ENCODE measurements around the gene ABCA10. TPM values are rescaled to one million over a fixed set of nuclear protein-coding genes. Genes with fewer than 3 reads are reported as not detected.
A peak's percentile ranks its signal among the peaks of the same experiment; 100 is the strongest.

ABCA10 gene
- total and polyA plus RNA-seq, 2 of the 13 experiments (the other 11 are each of a cell fraction or from before 2014, with no cell fraction given): 0.02 to 0.08 TPM

DNA sequence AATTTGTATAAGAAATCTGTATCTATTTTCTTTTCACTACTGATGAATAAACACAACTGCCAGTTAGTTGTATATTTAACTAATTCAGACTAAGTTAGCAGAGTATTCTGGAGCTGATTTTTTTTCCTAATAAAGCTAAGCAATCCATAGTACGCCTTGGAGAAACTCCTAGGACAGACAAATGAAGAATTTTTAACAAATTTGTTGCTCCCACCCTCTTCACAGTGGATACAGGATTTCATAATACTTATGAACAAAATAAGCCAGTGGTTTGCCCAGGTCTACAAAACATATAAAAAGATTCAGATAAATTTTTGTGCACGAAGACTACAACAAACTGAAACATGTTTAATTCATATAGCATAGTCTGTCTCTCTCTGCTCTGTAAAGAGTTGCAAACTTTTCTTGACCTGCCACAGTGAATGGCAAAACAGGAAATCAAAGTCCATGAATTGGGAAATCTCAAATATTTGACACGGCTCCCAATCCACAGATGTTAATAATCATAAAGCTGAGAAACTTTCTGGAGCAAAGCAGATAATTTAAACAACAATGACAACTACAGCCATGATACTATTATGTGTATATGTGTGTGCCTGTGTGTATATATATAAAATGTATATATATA, 86.3 kb downstream of the ABCA10 start:
- 16% methylated on average over 3 of the region's 3 CpGs for WGBS (ENCODE audit: low lambda C conversion rate)
- H3K4me1 ChIP-seq (ENCODE audit: insufficient read depth, low read length): peaks cover 14% of the 10 kb centered on the region
- peak; percentile 79 for ATAC-seq
- TF ChIP-seq MIER2 (CRISPR knock-in tag; IDR thresholded peaks at IDR 0.05) (no peak), EP300 (IDR thresholded peaks at IDR 0.05; ENCODE audit: low read depth in 2 of 2, low read length in 2 of 2) (0 out of 4 replicates have a peak, but pooled peaks of 1 of the 2 experiments have one; percentile 28), EP300 (CRISPR knock-in tag; IDR thresholded peaks at IDR 0.05; ENCODE audit: borderline replicate concordance) (no peak), SOX6 (IDR thresholded peaks at IDR 0.05) (no peak), SOX6 (CRISPR knock-in tag; IDR thresholded peaks at IDR 0.05) (0 out of 2 replicates have a peak, but pooled peaks have one; percentile 10), CEBPB (IDR thresholded peaks at IDR 0.05; ENCODE audit: borderline replicate concordance, low read depth, low read length) (peak; percentile 79), MED8 (CRISPR knock-in tag; IDR thresholded peaks at IDR 0.05; ENCODE audit: insufficient replicate concordance) (no peak), RARA (CRISPR knock-in tag; IDR thresholded peaks at IDR 0.05) (0 out of 2 replicates have a peak, but pooled peaks have one; percentile 22), GATAD2A (CRISPR knock-in tag; IDR thresholded peaks at IDR 0.05) (peak; percentile 47; the same call in 1 of the 2 replicates), HNF4A (CRISPR knock-in tag; IDR thresholded peaks at IDR 0.05) (peak; percentile 80), FOXP1 (IDR thresholded peaks at IDR 0.05) (no peak), FOXP1 (CRISPR knock-in tag; IDR thresholded peaks at IDR 0.05) (0 out of 2 replicates have a peak, but pooled peaks have one; percentile 18), EHMT2 (IDR thresholded peaks at IDR 0.05; ENCODE audit: borderline replicate concordance, low read depth, low read length) (no peak), ZNF274 (CRISPR knock-in tag; IDR thresholded peaks at IDR 0.05) (no peak), HNF4G (IDR thresholded peaks at IDR 0.05; ENCODE audit: borderline replicate concordance, low read depth, low read length) (peak; percentile 47; the same call in 1 of the 2 replicates), HNF4G (CRISPR knock-in tag; IDR thresholded peaks at IDR 0.05; ENCODE audit: borderline replicate concordance, low read depth) (no peak), KMT2A (CRISPR knock-in tag; IDR thresholded peaks at IDR 0.05) (no peak)
- TF ChIP-seq, protein P1, sequence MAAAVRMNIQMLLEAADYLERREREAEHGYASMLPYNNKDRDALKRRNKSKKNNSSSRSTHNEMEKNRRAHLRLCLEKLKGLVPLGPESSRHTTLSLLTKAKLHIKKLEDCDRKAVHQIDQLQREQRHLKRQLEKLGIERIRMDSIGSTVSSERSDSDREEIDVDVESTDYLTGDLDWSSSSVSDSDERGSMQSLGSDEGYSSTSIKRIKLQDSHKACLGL (CRISPR knock-in tag; IDR thresholded peaks at IDR 0.05): no peak
- TF ChIP-seq, protein P2, sequence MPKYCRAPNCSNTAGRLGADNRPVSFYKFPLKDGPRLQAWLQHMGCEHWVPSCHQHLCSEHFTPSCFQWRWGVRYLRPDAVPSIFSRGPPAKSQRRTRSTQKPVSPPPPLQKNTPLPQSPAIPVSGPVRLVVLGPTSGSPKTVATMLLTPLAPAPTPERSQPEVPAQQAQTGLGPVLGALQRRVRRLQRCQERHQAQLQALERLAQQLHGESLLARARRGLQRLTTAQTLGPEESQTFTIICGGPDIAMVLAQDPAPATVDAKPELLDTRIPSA (CRISPR knock-in tag; IDR thresholded peaks at IDR 0.05; ENCODE audit: borderline replicate concordance): no peak
- TF ChIP-seq, protein P3, sequence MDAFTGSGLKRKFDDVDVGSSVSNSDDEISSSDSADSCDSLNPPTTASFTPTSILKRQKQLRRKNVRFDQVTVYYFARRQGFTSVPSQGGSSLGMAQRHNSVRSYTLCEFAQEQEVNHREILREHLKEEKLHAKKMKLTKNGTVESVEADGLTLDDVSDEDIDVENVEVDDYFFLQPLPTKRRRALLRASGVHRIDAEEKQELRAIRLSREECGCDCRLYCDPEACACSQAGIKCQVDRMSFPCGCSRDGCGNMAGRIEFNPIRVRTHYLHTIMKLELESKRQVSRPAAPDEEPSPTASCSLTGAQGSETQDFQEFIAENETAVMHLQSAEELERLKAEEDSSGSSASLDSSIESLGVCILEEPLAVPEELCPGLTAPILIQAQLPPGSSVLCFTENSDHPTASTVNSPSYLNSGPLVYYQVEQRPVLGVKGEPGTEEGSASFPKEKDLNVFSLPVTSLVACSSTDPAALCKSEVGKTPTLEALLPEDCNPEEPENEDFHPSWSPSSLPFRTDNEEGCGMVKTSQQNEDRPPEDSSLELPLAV (CRISPR knock-in tag; conservative IDR thresholded peaks at IDR 0.05; ENCODE audit: low read depth): no peak

More for the DNA sequence above, 86.3 kb downstream of the ABCA10 start:
- in situ Hi-C loops (cut with HindIII; ENCODE audit: extremely low pct_ligation_motif_present, low pct_unique_long_range_greater_than_20kb): no loop called here
- ChIA-PET POLR2A (interaction anchor here (1.1 kb wide), 1 partner anchor 21 kb away, joined by 3 read pairs; no protein-coding TSS in a partner anchor), CTCF (ENCODE audit: low intra/inter-chr PET ratio, low total read pairs) (no interaction called here)
- H3K4me3 ChIP-seq (replicated peaks in 1 of 3; ENCODE audit: insufficient read depth in 1 of 3, low read depth in 2 of 3, low read length in 3 of 3): peak overlapping the region in 1 of 3 experiments; percentile 0; a peak in 2 of 6 replicates
- H3K9ac ChIP-seq (ENCODE audit: insufficient read depth, low read depth, low read length): no peak overlapping the region
- H3K79me2 ChIP-seq (ENCODE audit: insufficient read depth, low read length): no peaks in the 10 kb centered on the region
- no peaks in the 10 kb centered on the region for H4K20me1 ChIP-seq (ENCODE audit: insufficient read depth, low read length)
- H2AFZ ChIP-seq (ENCODE audit: low read length): peak overlapping the region; percentile 62
- peak overlapping the region; percentile 29 for H3K4me2 ChIP-seq (ENCODE audit: low read depth, low read length)
- intact Hi-C loops (cut with micrococcal nuclease; ENCODE audit: unreplicated experiment): no loop called here
- no peaks in the 10 kb centered on the region for H3K36me3 ChIP-seq (replicated peaks in 1 of 2; ENCODE audit: control insufficient read depth in 1 of 2, insufficient read depth in 2 of 2, low read length in 2 of 2)
- peak; percentile 27 for DNase-seq (ENCODE audit: low spot score)
- no peak for FAIRE-seq
- BruUV-seq (replicated peaks): no TSS peak
- H3K9me3 ChIP-seq (ENCODE audit: low read length): no peaks in the 10 kb centered on the region
- no peaks in the 10 kb centered on the region for H3K27me3 ChIP-seq (ENCODE audit: control insufficient read depth in 1 of 2, insufficient read depth in 2 of 2, low read length in 2 of 2)
- H3K27ac ChIP-seq (ENCODE audit: extremely low read length, insufficient read depth, low read length): no peak overlapping the region
